Vagina (tissue), 2 donors: ENCODE data around the gene EYS.

Experiments
- POLR2A ChIP-seq, 2 donors: fragments of 450-650 bp; IDR thresholded peaks; one replicate each; pipeline ENCODE4 v1.6.1; 2017; ENCODE audit warnings: antibody characterized with exemption in 2 of 2, mild to moderate bottlenecking in 2 of 2, moderate library complexity in 2 of 2
- POLR2AphosphoS5 ChIP-seq, 2 donors: sonication (generic); formaldehyde crosslinking; IDR thresholded peaks; one replicate each; pipeline ENCODE4 v1.9.0; 2017; ENCODE audit warnings: antibody characterized with exemption in 2 of 2, mild to moderate bottlenecking in 2 of 2, low read depth in 1 of 2; ENCODE audit not compliant: insufficient read depth in 1 of 2
- TF ChIP-seq, protein P1 (sequence below), 3 experiments: fragments of 450-650 bp in 2 of 3; fragments of 200-600 bp in 1 of 3; sonication (generic) in 1 of 3; IDR thresholded peaks; one replicate each; pipeline ENCODE4 v1.5.1; 2017 to 2019; ENCODE audit warnings: antibody characterized with exemption in 3 of 3, mild to moderate bottlenecking in 2 of 3, moderate library complexity in 2 of 3

GRCh38 chr6:65505736-65506135 lies 201.3 kb downstream of the EYS start:
- TF ChIP-seq, protein P1, sequence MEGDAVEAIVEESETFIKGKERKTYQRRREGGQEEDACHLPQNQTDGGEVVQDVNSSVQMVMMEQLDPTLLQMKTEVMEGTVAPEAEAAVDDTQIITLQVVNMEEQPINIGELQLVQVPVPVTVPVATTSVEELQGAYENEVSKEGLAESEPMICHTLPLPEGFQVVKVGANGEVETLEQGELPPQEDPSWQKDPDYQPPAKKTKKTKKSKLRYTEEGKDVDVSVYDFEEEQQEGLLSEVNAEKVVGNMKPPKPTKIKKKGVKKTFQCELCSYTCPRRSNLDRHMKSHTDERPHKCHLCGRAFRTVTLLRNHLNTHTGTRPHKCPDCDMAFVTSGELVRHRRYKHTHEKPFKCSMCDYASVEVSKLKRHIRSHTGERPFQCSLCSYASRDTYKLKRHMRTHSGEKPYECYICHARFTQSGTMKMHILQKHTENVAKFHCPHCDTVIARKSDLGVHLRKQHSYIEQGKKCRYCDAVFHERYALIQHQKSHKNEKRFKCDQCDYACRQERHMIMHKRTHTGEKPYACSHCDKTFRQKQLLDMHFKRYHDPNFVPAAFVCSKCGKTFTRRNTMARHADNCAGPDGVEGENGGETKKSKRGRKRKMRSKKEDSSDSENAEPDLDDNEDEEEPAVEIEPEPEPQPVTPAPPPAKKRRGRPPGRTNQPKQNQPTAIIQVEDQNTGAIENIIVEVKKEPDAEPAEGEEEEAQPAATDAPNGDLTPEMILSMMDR (IDR thresholded peaks at IDR 0.05): no peak
- TF ChIP-seq POLR2AphosphoS5 (IDR thresholded peaks at IDR 0.05; ENCODE audit: insufficient read depth in 1 of 2, low read depth in 1 of 2) (no peak), POLR2A (IDR thresholded peaks at IDR 0.05) (no peak)
